Thoracic aorta (tissue), 2 donors: ENCODE results near the gene IL5. TPM values are rescaled to one million over a fixed set of nuclear protein-coding genes. Genes with fewer than 3 reads are reported as not detected.
A peak's percentile ranks its signal among the peaks of the same experiment; 100 is the strongest.
"Not testable (repeated sequence)": the region's sequence is repeated elsewhere in the genome, so short reads cannot be mapped to it uniquely, and the experiment has no call there.

Experiments
- ATAC-seq: fragments of 150-250 bp; one replicate; pipeline ENCODE4 v1.8.0; 2017; ENCODE audit warnings: low read depth; ENCODE audit not compliant: insufficient number of reproducible peaks, low FRiP score
- DNase-seq: peaks from one replicate; pipeline ENCODE4 v3.0.0-alpha.2; 2020; ENCODE audit warnings: low spot score
- H3K27ac ChIP-seq, 2 donors: fragments of 200-600 bp; sonication (generic); 1 replicate in 1 of 2; 2 replicates in 1 of 2; pipeline ENCODE4 v1.5.1; 2016; ENCODE audit warnings: mild to moderate bottlenecking in 2 of 2, moderate library complexity in 2 of 2
- H3K27me3 ChIP-seq: fragments of 200-600 bp; sonication (generic); replicated peaks from 2 replicates; pipeline ENCODE4 v1.6.0; 2016; ENCODE audit warnings: mild to moderate bottlenecking; ENCODE audit not compliant: insufficient read depth
- H3K36me3 ChIP-seq: fragments of 200-600 bp; sonication (generic); one replicate; pipeline ENCODE4 v1.5.1; 2016
- H3K4me1 ChIP-seq, 2 donors: fragments of 200-600 bp; sonication (generic); 1 replicate in 1 of 2; 2 replicates in 1 of 2; pipeline versions ENCODE4 v1.5.1 to v1.6.0; 2016; ENCODE audit warnings: low read depth in 2 of 2, mild to moderate bottlenecking in 1 of 2; ENCODE audit not compliant: control insufficient read depth in 1 of 2
- H3K4me3 ChIP-seq: fragments of 200-600 bp; sonication (generic); 2 replicates; pipeline ENCODE4 v1.5.1; 2016; ENCODE audit warnings: mild to moderate bottlenecking
- H3K9me3 ChIP-seq: fragments of 200-600 bp; sonication (generic); 2 replicates; pipeline ENCODE4 v1.5.1; 2016
- CTCF ChIP-seq: fragments of 200-600 bp; sonication (generic); IDR thresholded peaks from one replicate; pipeline ENCODE4 v1.5.1; 2019; ENCODE audit warnings: antibody characterized with exemption
- total RNA-seq, 2 donors: library from RNA; depleted of rRNA; stranded (reverse); fragments of >200 nt; gene quantifications; one replicate each; pipeline versions ENCODE4 v1.1.0 to v1.2.3, GENCODE V29; 2016

Gene IL5
- total RNA-seq, 2 donors from 2014 or later, result not detected

GRCh38 chr5:132557478-132558172, 14.3 kb upstream of the IL5 start:
- no peaks in the 10 kb centered on the region for H3K27me3 ChIP-seq
- ATAC-seq (no peak), DNase-seq (no peak)
- H3K4me1 ChIP-seq, result peaks cover 12 to 14% of the 10 kb centered on the region in 2 donors
- no peaks in the 10 kb centered on the region for H3K36me3 ChIP-seq
- no peak for TF ChIP-seq CTCF
- no peaks in the 10 kb centered on the region for H3K9me3 ChIP-seq
- H3K4me3 ChIP-seq, result peak overlapping the region; percentile 86
- peak overlapping the region; percentile 76 to 81 for H3K27ac ChIP-seq

- peak within 1 kb of the TSS; percentile 76 to 81 for H3K27ac ChIP-seq
- H3K9me3 ChIP-seq, result no peaks in the 10 kb centered on the region
- ATAC-seq (peak; percentile 95), DNase-seq (peak; percentile 87)
- H3K4me1 ChIP-seq, result peaks cover 12 to 14% of the 10 kb centered on the region in 2 donors
- H3K36me3 ChIP-seq, result no peaks in the 10 kb centered on the region
- no peaks in the 10 kb centered on the region for H3K27me3 ChIP-seq
- H3K4me3 ChIP-seq, result peak within 1 kb of the TSS; percentile 86
- no peak for TF ChIP-seq CTCF
These were observed 13.6 kb upstream of the IL5 start, which contains the start of gene RAD50 for GRCh38 chr5:132556763-132557477. TSS of gene RAD50 (plus strand) at chr5:132556977. CDS start at chr5:132557325, 348 bp downstream.

- ATAC-seq, result peak; percentile 17
- Histone ChIP-seq H3K4me1 (peaks cover 12 to 14% of the 10 kb centered on the region in 2 donors), H3K9me3 (no peaks in the 10 kb centered on the region), H3K36me3 (no peaks in the 10 kb centered on the region), H3K4me3 (peak overlapping the region; percentile 86), H3K27me3 (no peaks in the 10 kb centered on the region), H3K27ac (peak overlapping the region; percentile 76 to 81)
- DNase-seq, result no peak
- TF ChIP-seq CTCF, result no peak
These were observed 12.9 kb upstream of the IL5 start for GRCh38 chr5:132556153-132556762.

GRCh38 chr5:132549576-132549975, 6.3 kb upstream of the IL5 start:
- no peak for DNase-seq

GRCh38 chr5:132548834-132549233, 5.5 kb upstream of the IL5 start:
- not testable (repeated sequence) for H3K4me1 ChIP-seq, ATAC-seq, H3K4me3 ChIP-seq, H3K27me3 ChIP-seq, H3K27ac ChIP-seq, H3K36me3 ChIP-seq, H3K9me3 ChIP-seq, DNase-seq

More at GRCh38 chr5:132549576-132549975, 6.3 kb upstream of the IL5 start:
- no peaks in the 10 kb centered on the region for H3K36me3 ChIP-seq
- no peaks in the 10 kb centered on the region for H3K4me1 ChIP-seq
- no peak overlapping the region for H3K4me3 ChIP-seq
- ATAC-seq, result no peak
- H3K27ac ChIP-seq, result no peak overlapping the region
- TF ChIP-seq CTCF, result no peak
- H3K27me3 ChIP-seq, result no peaks in the 10 kb centered on the region
- no peaks in the 10 kb centered on the region for H3K9me3 ChIP-seq
